IPS-15b (cell line): Measurements from ENCODE around the gene CLCN6.

Experiments
- H3K27me3 ChIP-seq: one replicate; pipeline ENCODE4 v1.6.1; 2013; ENCODE audit warnings: low read length; ENCODE audit not compliant: control insufficient read depth, insufficient read depth
- H3K36me3 ChIP-seq: one replicate; pipeline ENCODE4 v1.6.1; 2013; ENCODE audit warnings: low read length; ENCODE audit not compliant: control insufficient read depth, insufficient read depth
- H3K4me1 ChIP-seq: one replicate; pipeline ENCODE4 v1.6.1; 2013; ENCODE audit warnings: mild to moderate bottlenecking, low read length; ENCODE audit not compliant: control insufficient read depth, insufficient read depth
- H3K4me3 ChIP-seq: one replicate; pipeline ENCODE4 v1.5.1; 2013; ENCODE audit warnings: low read depth, low read length
- H3K9ac ChIP-seq: one replicate; pipeline ENCODE4 v1.6.1; 2013; ENCODE audit warnings: low read depth, mild to moderate bottlenecking, low read length
- H3K9me3 ChIP-seq: one replicate; pipeline ENCODE4 v1.6.1; 2013; ENCODE audit warnings: mild to moderate bottlenecking, low read length; ENCODE audit not compliant: control insufficient read depth, insufficient read depth

CLCN6 gene

GRCh38 chr1:11880181-11880575 lies 74.2 kb downstream of the CLCN6 start:
- H3K27me3 ChIP-seq, result no peaks in the 10 kb centered on the region
- no peaks in the 10 kb centered on the region for H3K36me3 ChIP-seq
- no peak overlapping the region for H3K9ac ChIP-seq
- H3K4me3 ChIP-seq, result no peak overlapping the region
- no peaks in the 10 kb centered on the region for H3K9me3 ChIP-seq
- H3K4me1 ChIP-seq, result peaks cover 3% of the 10 kb centered on the region

GRCh38 chr1:11880911-11881748 lies 75.1 kb downstream of the CLCN6 start:
- no peaks in the 10 kb centered on the region for H3K9me3 ChIP-seq
- H3K9ac ChIP-seq, result no peak overlapping the region
- no peaks in the 10 kb centered on the region for H3K27me3 ChIP-seq
- no peaks in the 10 kb centered on the region for H3K36me3 ChIP-seq
- peaks cover 3% of the 10 kb centered on the region for H3K4me1 ChIP-seq
- H3K4me3 ChIP-seq, result no peak overlapping the region

GRCh38 chr1:11881749-11882441 lies 75.9 kb downstream of the CLCN6 start:
- H3K9me3 ChIP-seq, result no peaks in the 10 kb centered on the region
- H3K4me3 ChIP-seq, result no peak overlapping the region
- no peak overlapping the region for H3K9ac ChIP-seq
- no peaks in the 10 kb centered on the region for H3K27me3 ChIP-seq
- no peaks in the 10 kb centered on the region for H3K36me3 ChIP-seq
- H3K4me1 ChIP-seq, result peaks cover 3% of the 10 kb centered on the region

GRCh38 chr1:11882814-11883538 lies 77.0 kb downstream of the CLCN6 start:
- no peaks in the 10 kb centered on the region for H3K9me3 ChIP-seq
- H3K27me3 ChIP-seq, result no peaks in the 10 kb centered on the region
- no peak overlapping the region for H3K9ac ChIP-seq
- H3K4me3 ChIP-seq, result no peak overlapping the region
- no peaks in the 10 kb centered on the region for H3K36me3 ChIP-seq
- H3K4me1 ChIP-seq, result peaks cover 3% of the 10 kb centered on the region

- H3K27me3 ChIP-seq, result no peaks in the 10 kb centered on the region
- no peaks in the 10 kb centered on the region for H3K36me3 ChIP-seq
- H3K9me3 ChIP-seq, result no peaks in the 10 kb centered on the region
- peaks cover 3% of the 10 kb centered on the region for H3K4me1 ChIP-seq
- no peak overlapping the region for H3K4me3 ChIP-seq
- H3K9ac ChIP-seq, result no peak overlapping the region
These were observed 79.9 kb downstream of the CLCN6 start for GRCh38 chr1:11885916-11886315.

GRCh38 chr1:11886986-11887665 lies 81.1 kb downstream of the CLCN6 start:
- H3K4me3 ChIP-seq, result no peak overlapping the region
- H3K36me3 ChIP-seq, result no peaks in the 10 kb centered on the region
- peaks cover 3% of the 10 kb centered on the region for H3K4me1 ChIP-seq
- H3K27me3 ChIP-seq, result no peaks in the 10 kb centered on the region
- no peak overlapping the region for H3K9ac ChIP-seq
- no peaks in the 10 kb centered on the region for H3K9me3 ChIP-seq

- no peaks in the 10 kb centered on the region for H3K36me3 ChIP-seq
- H3K9me3 ChIP-seq, result no peaks in the 10 kb centered on the region
- no peak overlapping the region for H3K9ac ChIP-seq
- peaks cover 3% of the 10 kb centered on the region for H3K4me1 ChIP-seq
- H3K4me3 ChIP-seq, result no peak overlapping the region
- H3K27me3 ChIP-seq, result no peaks in the 10 kb centered on the region
These were observed 81.6 kb downstream of the CLCN6 start for GRCh38 chr1:11887666-11888007.

GRCh38 chr1:11888206-11888876 lies 82.3 kb downstream of the CLCN6 start:
- Histone ChIP-seq H3K27me3 (no peaks in the 10 kb centered on the region), H3K36me3 (no peaks in the 10 kb centered on the region), H3K4me3 (no peak overlapping the region), H3K9me3 (no peaks in the 10 kb centered on the region), H3K9ac (no peak overlapping the region), H3K4me1 (peaks cover under 1% of the 10 kb centered on the region)

- Histone ChIP-seq H3K4me1 (no peaks in the 10 kb centered on the region), H3K9me3 (no peaks in the 10 kb centered on the region), H3K27me3 (no peaks in the 10 kb centered on the region), H3K4me3 (no peak overlapping the region), H3K9ac (no peak overlapping the region), H3K36me3 (no peaks in the 10 kb centered on the region)
These were observed 82.9 kb downstream of the CLCN6 start for GRCh38 chr1:11888877-11889208.

- H3K4me1 ChIP-seq, result no peaks in the 10 kb centered on the region
- H3K27me3 ChIP-seq, result no peaks in the 10 kb centered on the region
- H3K4me3 ChIP-seq, result no peak overlapping the region
- H3K9ac ChIP-seq, result no peak overlapping the region
- H3K36me3 ChIP-seq, result no peaks in the 10 kb centered on the region
- no peaks in the 10 kb centered on the region for H3K9me3 ChIP-seq
These were observed 85.6 kb downstream of the CLCN6 start for GRCh38 chr1:11891433-11892186.
